GM12892 (cell line): Measurements from ENCODE around the gene AIP.
A peak's percentile ranks its signal among the peaks of the same experiment; 100 is the strongest.

Experiments
- POLR2A ChIP-seq: IDR thresholded peaks from 2 replicates; pipeline ENCODE4 v1.6.1; 2011; ENCODE audit warnings: low read depth, low read length, control low read depth
- POLR2AphosphoS5 ChIP-seq: IDR thresholded peaks from 2 replicates; pipeline ENCODE4 v1.6.1; 2011; ENCODE audit warnings: low read depth, low read length, control low read depth
- TAF1 ChIP-seq: IDR thresholded peaks from 2 replicates; pipeline ENCODE4 v1.6.1; 2011; ENCODE audit warnings: low read depth, mild to moderate bottlenecking, control low read depth, low read length, borderline replicate concordance

GRCh38 chr11:67434395-67434881, 48.4 kb upstream of the AIP start:
- TF ChIP-seq POLR2AphosphoS5 (peak; percentile 96), POLR2A (peak; percentile 86), TAF1 (no peak)
